GM18909 (cell line): ENCODE measurements around the gene DUSP22.

Experiments used
- ATAC-seq: cut with Tn5 transposase; IDR thresholded peaks from one replicate; pipeline ENCODE4 v1.9.1; 2021; ENCODE audit warnings: mild to moderate bottlenecking; ENCODE audit not compliant: unreplicated experiment, poor library complexity

DUSP22 gene

DNA sequence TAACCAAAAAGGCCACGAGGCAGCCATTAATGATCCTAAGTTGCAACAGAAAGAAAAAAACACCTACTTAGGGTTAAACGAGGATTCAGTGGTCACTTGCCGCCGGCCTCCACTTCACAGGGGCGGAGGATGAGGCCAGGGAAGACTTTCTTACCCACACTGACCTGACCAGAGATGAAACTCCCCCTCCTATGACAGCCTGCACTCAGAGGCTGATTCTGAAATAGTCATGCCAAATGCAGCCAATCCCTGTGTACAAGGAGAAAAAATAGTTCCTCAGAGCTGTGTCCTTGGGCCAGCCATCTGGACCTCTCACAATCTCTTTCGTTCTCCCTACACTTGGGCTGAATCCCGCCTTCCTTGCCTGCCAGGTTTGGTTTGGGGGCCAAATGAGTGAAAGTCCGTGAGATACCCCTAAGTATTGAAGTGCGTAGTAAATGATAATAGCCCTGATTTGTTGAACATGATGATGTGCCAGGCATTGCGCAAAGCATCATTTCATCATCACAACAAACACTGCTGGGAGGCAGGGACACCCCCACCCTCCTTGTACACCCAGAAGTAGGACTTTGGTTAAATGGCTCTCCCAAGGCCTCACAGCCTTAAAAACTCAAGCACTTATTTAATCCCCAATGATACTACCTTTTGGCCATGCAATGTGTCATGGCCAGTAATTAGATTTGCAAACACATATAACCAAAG, 96.1 kb downstream of the DUSP22 start:
- ATAC-seq, result no peak

DNA sequence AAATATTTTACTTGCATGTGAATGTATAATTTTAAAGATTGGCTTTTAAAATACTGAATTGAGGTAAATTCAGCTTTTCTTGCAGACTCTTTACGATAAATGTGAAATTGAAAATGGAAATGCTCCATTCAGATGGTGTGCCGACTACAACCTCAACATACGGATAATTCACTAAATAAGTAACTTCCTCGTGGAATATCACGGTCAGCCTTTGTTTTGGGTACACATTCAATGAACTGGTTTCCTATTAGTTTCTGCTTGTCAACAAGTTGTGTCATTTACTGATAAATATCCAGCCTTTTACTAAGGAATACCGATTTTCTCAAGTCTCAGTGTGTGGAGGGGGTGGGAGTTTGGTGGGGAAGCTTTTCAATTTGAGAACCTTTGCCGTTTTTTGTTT, 96.9 kb downstream of the DUSP22 start:
- no peak for ATAC-seq

DNA sequence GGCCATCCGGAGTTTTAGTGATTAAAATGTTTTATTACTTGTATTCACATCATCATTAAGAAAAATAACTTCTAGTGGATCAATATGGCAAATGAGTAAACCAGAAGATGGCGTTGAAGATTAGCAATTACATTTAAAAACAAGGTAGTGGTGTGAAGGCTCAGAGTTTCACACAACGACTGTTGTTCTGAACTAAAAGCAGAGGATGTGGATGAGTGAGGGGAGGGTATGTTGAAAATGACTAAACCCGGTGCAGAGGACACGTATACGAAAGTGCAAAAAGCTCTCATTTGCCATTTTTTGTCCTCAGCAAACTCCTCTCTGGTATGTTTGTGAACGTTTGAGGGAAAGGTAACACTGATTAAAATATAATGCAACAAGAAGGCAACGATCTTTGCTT, 97.3 kb downstream of the DUSP22 start:
- ATAC-seq, result no peak

DNA sequence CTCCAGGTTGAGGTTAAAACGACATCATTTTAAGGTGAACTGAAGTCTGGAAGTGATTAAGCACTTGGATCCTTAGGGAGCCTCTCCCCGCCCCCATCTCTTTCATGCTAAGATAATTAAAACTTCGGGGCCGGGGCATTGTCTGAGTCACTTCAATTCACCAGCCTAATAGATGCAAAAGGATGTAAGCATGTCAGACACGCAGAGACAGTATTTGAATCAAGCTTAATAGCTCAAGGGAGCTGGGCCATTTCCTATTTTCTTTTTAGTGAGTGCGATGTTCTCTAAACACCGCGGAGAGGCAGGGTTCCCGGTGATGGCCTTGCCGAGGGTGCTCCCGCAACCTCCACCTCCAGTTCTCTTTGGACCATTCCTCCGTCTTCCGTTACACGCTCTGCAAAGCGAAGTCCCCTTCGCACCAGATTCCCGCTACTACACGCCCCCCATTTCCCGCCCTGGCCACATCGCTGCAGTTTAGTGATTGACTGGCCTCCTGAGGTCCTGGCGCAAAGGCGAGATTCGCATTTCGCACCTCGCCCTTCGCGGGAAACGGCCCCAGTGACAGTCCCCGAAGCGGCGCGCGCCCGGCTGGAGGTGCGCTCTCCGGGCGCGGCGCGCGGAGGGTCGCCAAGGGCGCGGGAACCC, 98.7 kb downstream of the DUSP22 start:
- ATAC-seq, result peak; percentile 18

DNA sequence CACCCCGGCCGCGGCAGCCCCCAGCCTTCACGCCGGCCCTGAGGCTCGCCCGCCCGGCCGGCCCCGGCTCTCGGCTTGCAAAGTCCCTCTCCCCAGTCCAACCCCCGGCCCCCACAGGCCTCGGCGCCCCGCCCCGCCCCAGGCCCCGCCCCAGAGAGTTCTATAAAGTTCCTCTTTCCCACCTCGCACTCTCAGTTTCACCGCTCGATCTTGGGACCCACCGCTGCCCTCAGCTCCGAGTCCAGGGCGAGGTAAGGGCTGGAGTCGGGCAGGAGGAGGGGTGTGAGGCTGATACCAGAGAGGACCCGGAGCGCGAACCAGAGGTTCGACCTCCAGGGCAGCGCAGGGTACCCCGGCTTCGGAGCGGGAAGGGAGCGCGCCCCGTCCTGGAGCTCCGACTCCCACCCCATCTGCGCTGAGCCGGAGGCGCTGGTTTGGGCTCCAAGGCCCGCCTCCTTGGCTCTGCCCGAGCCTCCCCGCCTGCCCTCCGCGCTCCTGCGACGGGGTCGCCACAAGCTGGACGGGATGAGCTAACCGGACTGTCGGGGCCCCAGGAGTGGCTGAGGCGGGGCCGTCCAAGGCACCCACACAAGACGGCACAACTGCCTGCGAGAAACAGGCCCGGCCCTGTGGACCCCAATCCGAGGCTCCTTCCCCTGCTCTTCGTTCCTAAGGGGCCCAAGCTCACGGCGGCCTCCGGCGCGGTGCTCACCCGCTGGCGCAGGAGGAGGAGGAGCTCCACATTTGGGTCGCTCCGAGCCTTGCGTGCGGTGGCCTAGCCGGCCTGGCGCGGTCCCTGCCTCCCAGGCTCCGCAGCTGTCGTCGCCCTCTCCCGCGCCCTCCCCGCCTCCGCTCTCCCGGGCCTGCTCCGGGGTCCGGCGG, 99.5 kb downstream of the DUSP22 start, which contains the start of gene IRF4:
Gene IRF4, plus strand, starts transcription at position 194 of the 882 bp plus-strand sequence. CDS start 1,401 bp downstream, outside the sequence.
- ATAC-seq, result peak; percentile 43

DNA sequence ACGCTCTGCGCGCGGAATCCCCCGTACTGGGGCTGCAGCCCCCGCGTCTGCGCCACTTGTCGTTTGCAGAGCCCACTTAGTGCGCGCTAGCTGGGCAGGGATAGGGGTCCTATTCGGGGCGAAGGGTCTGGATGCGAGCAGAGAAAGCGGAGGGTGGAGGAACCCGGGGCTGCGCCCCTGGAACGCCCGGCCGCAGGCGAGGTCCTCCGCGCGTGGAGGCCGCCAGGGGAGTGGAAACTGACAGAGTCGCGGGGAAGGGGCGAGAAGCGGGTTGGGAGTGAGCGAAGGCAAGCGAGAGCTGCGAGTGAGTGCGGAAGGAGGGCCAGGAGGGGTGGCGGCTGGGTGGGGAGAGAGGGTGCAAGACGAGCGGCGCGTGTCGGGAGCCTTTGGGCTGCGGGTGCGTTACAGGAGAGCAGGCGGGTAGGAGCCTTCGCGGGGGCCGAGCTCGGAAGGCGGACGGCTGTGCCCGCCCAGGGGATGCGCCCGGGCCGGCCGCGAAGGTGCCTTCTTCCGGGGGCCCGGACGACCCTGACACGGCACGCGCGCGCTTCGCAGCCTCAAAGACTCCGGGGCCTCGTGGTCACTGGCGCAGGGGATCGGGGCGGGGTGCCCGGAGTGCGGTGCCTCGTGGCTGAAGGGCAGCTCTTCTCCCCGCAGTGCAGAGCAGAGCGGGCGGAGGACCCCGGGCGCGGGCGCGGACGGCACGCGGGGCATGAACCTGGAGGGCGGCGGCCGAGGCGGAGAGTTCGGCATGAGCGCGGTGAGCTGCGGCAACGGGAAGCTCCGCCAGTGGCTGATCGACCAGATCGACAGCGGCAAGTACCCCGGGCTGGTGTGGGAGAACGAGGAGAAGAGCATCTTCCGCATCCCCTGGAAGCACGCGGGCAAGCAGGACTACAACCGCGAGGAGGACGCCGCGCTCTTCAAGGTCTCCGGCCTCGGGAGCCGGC, 100.4 kb downstream of the DUSP22 start:
- no peak for ATAC-seq

DNA sequence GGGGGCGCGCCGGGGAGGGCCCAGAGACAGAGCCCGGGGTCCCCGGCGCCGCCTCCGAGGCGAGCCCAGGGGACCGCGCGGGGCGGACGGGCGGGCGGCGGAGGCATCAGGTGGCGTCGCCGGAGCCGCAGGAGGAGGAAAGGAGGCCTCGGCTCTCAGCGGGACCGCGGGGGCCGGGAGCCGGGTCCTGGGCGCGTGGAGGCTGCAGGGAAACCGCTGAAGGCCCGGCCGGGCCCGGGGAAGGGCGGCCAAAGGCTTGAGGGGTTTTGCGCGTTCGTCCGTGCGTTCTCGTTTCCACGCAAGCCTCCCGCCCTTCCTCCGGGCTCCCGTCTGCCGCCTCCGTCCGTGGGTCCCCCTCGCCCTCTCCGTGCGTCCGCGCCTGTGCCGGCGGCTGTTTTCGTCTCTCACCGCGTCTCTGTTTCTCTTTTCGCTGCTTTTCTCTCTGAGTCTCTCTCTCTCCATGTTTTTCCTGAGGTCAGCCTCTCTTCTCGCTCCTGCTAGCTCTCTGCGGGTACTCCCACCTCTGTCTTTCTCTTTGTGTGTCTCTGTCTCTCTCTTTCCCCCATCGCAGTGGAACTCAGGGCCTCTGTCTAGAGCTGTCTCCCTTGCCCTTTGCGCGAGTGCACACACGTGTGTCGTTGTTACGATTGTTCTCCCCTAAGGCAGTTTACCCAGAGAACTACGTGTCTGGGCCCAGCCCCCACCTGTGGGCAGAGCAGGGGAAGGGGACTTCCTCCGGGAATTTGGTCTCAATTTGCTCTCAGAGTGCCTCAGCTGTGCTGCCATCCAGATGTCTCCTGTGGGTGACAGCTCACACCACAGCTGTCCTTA, 101.3 kb downstream of the DUSP22 start:
- ATAC-seq, result no peak

DNA sequence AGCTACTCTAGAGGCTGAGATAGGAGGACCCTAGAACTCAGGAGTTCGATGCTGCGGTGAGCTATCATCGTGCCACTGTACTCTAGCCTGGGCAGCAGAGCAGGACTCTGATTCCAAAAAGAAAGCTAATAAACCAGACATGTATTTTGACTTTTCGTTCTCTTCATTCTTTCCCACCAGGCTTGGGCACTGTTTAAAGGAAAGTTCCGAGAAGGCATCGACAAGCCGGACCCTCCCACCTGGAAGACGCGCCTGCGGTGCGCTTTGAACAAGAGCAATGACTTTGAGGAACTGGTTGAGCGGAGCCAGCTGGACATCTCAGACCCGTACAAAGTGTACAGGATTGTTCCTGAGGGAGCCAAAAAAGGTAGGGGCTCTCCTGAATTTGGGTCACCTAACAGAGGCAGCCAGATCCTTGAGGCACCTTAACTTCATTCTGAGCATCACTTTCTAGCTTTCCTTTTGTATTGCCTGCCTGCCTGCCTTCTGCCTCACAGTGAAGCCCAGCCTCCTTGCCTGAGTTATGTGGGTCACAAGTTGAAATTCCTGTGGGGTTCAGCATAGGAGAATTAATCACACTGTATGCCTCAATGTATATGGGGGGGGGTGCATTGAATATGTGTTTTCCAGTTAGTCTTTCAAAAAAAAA, 102.5 kb downstream of the DUSP22 start:
- no peak for ATAC-seq

DNA sequence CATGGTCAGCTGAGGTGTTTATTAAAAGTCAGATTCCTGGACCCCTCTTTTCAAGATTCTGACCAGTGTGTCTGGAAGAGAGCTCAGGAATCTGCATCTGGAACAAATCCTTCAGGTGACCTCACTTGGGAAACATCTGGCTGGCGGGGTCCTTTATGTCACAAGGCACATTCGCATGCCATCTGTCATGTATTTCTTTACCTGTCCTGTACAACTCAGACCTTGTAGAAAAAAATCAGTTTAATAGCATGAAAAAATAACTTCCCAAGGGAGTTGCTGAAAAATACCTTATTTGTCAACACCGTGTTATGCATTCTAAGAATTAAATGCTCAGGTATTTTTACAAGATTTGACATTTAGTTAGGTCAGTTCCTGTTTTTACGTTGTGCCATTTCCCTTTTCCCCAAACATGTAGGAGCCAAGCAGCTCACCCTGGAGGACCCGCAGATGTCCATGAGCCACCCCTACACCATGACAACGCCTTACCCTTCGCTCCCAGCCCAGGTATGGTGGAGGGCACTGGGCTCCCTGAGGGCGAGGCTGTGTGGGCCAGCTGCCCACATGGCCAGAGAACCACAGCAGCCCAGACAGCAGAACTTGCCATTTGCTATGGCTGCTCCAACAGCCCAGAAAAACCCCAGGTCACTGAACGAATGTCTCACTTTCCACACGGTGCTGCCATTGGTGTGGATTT, 103.3 kb downstream of the DUSP22 start:
- ATAC-seq, result no peak

DNA sequence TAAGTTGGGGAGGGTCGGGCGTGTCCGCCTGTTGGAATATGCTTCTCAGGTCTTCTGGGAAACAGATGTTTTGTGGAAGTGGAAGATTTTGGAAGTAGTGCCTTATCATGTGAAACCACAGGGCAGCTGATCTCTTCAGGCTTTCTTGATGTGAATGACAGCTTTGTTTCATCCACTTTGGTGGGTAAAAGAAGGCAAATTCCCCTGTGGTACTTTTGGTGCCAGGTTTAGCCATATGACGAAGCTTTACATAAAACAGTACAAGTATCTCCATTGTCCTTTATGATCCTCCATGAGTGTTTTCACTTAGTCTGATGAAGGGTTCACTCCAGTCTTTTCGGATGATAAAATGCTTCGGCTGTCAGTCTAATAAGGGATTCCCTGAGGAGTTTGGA, 103.8 kb downstream of the DUSP22 start:
- ATAC-seq, result no peak

DNA sequence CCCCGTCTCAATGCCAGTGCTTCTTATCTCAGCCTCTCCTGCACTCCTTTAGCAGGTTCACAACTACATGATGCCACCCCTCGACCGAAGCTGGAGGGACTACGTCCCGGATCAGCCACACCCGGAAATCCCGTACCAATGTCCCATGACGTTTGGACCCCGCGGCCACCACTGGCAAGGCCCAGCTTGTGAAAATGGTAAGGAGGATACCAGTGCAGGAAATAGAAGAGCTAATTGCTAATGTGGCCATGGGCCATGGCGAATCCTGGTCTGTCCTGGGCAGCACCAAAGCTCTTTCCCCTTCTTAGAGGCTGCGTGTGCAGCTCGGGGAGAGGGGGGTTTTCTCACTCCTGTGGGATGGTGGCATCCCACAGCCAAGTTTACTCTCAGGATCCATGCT, 104.8 kb downstream of the DUSP22 start:
- ATAC-seq, result no peak

DNA sequence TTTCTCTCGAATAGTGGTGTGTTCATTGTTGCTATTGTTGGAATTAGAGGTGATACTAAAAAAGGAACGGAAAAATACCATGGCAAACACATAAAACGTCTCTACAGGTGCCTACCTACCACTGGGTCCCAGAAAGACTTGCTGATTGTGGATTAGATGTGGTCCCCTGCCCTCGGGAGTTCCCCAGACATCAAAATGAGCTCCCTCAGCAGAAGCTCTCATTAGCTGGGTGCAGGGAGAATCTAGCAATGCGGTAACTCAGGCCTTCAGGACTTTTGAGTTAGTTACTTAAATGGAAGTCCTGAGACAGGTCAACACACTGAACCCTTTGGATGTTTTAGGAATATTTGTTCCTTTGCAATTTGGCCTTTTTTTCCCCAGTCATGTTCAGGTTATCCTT, 105.3 kb downstream of the DUSP22 start:
- ATAC-seq, result no peak

DNA sequence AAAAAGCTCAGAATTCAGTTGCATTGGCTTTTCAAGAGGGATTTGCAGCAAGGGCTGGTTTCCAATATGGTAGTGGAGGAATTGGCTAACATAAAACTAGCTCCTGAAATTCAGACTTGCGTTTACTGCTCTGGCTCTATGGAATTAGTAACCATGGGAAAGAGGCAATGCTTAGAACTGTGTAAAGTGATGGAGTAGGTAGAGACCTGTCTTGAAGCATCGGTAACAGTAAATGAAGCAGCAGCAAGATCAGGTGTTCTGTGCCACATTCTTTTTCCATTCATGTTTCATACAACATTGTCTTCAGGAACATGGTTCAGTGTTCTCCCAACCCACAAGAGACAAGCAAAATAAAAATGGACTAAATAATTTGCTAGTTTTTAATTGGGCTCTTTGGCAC, 105.8 kb downstream of the DUSP22 start:
- no peak for ATAC-seq

DNA sequence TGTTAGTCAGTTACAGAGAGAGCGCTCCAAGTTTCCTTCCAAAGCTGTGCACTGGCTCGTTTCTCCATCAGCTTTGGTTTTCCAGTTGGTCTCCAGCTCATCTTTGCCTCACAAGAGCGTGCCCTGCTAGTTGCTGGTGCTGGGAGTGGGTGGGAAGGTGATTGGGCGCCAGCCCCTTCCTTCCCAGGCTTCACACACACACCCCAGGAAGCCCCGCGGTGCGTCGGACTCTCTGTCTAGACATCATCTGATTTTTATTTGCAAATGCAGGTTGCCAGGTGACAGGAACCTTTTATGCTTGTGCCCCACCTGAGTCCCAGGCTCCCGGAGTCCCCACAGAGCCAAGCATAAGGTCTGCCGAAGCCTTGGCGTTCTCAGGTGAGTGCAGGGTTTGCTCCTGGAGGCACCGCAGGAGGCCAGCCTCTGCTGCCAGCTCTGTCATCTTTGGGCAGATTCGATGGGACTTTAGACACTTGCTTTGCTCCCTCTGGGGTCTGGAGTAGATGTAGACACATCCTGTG, 106.3 kb downstream of the DUSP22 start:
- ATAC-seq, result no peak

DNA sequence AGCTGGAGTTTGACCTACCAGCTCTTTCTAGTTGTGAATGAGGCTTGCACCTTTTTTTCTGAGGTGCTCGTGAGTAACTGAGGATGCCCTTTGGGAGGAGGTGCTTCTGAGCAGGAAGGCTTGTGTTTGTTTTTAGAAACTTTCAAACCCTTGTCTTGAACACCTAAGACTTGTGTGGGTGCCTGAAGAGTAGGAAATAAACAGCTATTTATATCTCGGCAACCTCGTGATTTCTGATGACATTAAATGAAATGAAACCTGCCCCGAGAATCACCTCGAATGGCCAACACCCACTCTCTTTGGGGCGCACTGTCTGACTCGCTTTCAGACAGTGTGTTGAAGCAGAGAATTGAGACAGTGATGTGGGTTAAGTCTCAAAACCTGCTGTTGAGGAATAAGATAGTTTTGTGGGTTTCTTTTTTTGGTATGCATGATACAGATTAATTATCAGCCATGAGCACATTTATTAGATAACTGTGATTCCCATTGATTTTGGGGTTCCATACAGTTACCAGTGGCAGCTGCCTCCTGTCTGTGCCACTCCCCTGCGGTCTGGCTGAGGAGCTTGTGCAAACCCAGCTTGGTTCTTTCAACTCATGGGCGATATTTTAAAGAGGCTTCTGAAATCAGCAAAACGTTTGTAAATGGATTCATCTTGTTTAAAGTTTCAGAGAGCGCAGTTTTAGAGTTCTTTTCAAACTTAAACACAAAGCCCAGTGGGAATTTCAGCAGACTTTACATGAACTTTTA, 107.7 kb downstream of the DUSP22 start:
- ATAC-seq, result peak; percentile 40

DNA sequence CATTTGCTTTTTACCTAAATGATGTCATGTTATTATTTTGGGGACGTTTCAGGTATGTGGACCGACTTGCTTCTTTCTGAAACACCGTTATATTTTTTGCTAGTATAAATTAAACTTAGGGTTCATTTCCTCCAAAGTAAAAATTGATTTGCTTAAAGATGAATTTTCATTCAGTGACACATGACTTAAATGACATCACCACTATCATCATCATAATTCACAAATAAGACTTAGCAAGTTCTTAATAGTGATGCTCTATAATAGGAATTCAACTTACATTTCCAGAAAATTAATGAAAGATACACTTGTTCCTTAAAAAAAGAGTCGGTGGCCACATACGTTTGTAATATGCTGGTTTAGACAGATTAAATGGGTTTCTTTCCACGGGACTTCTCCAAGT, 108.5 kb downstream of the DUSP22 start:
- ATAC-seq, result no peak
